PC-3 (cell line): ENCODE measurements around the gene MED4. TPM values are rescaled to one million over a fixed set of nuclear protein-coding genes. Genes with fewer than 3 reads are reported as not detected.

Source experiments
- ATAC-seq: fragments of 200-7000 bp; cut with Tn5 transposase; 2 replicates; pipeline ENCODE4 v1.9.1; 2020; ENCODE audit warnings: mild to moderate bottlenecking, moderate library complexity
- BruUV-seq: library from RNA; stranded (reverse); fragments of 400-500 nt; replicated peaks from 2 replicates; lab custom pipeline; 2021; lab: Mats Ljungman, UMichigan
- CTCF ChIA-PET: fragments of 300-600 bp; sonication (Branson Sonifier 250); formaldehyde crosslinking; loops from one replicate; lab custom pipeline; 2022; ENCODE audit warnings: antibody characterized with exemption; lab: Charles Lee
- POLR2A ChIA-PET: fragments of 300-600 bp; sonication (Branson Sonifier 250); formaldehyde crosslinking; loops from one replicate; lab custom pipeline; 2022; ENCODE audit warnings: antibody characterized with exemption; ENCODE audit not compliant: unreplicated experiment; lab: Charles Lee
- DNase-seq: peaks from one replicate; pipeline ENCODE4 v3.0.0-alpha.2; 2015
- H2AFZ ChIP-seq: fragments of 300-600 bp; sonication (generic); 2 replicates; pipeline ENCODE4 v1.6.0; 2016; ENCODE audit warnings: antibody characterized with exemption, low read length
- H3F3A ChIP-seq: fragments of 300-600 bp; sonication (generic); one replicate; pipeline ENCODE4 v1.6.0; 2017; ENCODE audit warnings: antibody characterized with exemption, low read length, control low read depth, mild to moderate bottlenecking; ENCODE audit not compliant: unreplicated experiment
- H3K27ac ChIP-seq: fragments of 300-600 bp; sonication (generic); 2 replicates; pipeline ENCODE4 v1.5.1; 2016; ENCODE audit warnings: mild to moderate bottlenecking, low read length
- H3K27me3 ChIP-seq: fragments of 300-600 bp; sonication (generic); 2 replicates; pipeline ENCODE4 v1.6.1; 2016; ENCODE audit warnings: low read length, mixed read lengths
- H3K36me3 ChIP-seq: fragments of 300-600 bp; sonication (generic); 2 replicates; pipeline ENCODE4 v1.6.1; 2016; ENCODE audit warnings: low read depth, mixed run types, low read length, mixed read lengths
- H3K4me1 ChIP-seq: fragments of 300-600 bp; sonication (generic); 2 replicates; pipeline ENCODE4 v1.5.1; 2016; ENCODE audit warnings: low read length; ENCODE audit not compliant: insufficient read depth
- H3K4me2 ChIP-seq: fragments of 300-600 bp; sonication (generic); 2 replicates; pipeline ENCODE4 v1.6.0; 2016; ENCODE audit warnings: low read length
- H3K4me3 ChIP-seq: fragments of 300-600 bp; sonication (generic); 2 replicates; pipeline ENCODE4 v1.5.1; 2016; ENCODE audit warnings: mild to moderate bottlenecking, low read length, mixed read lengths
- H3K79me2 ChIP-seq: fragments of 300-600 bp; sonication (generic); 2 replicates; pipeline ENCODE4 v1.6.1; 2017; ENCODE audit warnings: low read length, mixed read lengths
- H3K9ac ChIP-seq: fragments of 300-600 bp; sonication (generic); 2 replicates; pipeline ENCODE4 v1.6.0; 2016; ENCODE audit warnings: mild to moderate bottlenecking, low read length
- H3K9me2 ChIP-seq: fragments of 300-600 bp; sonication (generic); replicated peaks from 2 replicates; pipeline ENCODE4 v1.6.1; 2016; ENCODE audit warnings: mixed run types, low read length, mixed read lengths
- H3K9me3 ChIP-seq: fragments of 300-600 bp; sonication (generic); 2 replicates; pipeline ENCODE4 v1.6.1; 2016; ENCODE audit warnings: low read length, mixed read lengths
- H4K20me1 ChIP-seq: fragments of 300-600 bp; sonication (generic); 2 replicates; pipeline ENCODE4 v1.6.1; 2016; ENCODE audit warnings: low read length, mixed read lengths
- CTCF ChIP-seq: fragments of 300-600 bp; sonication (generic); conservative IDR thresholded peaks from 2 replicates; pipeline ENCODE4 v1.5.1; 2017; ENCODE audit warnings: antibody characterized with exemption, low read depth, mild to moderate bottlenecking, low read length
- EZH2 ChIP-seq: fragments of 300-600 bp; sonication (generic); IDR thresholded peaks from one replicate; pipeline ENCODE4 v1.6.1; 2017; ENCODE audit warnings: antibody characterized with exemption, mild to moderate bottlenecking, low read length; ENCODE audit not compliant: unreplicated experiment
- EZH2phosphoT487 ChIP-seq: fragments of 300-600 bp; sonication (generic); IDR thresholded peaks from 2 replicates; pipeline ENCODE4 v1.6.1; 2018; ENCODE audit warnings: mild to moderate bottlenecking, antibody characterized with exemption, low read length, borderline replicate concordance
- intact Hi-C: fragments of 100-400 bp; cut with micrococcal nuclease; formaldehyde crosslinking; loops from 2 replicates; pipeline ENCODE4 v1.9.0; 2023
- total RNA-seq: library from RNA; depleted of rRNA; stranded (reverse); fragments of >200 nt; gene quantifications from 2 replicates; pipeline ENCODE4 v1.2.3, GENCODE V29; 2014

The MED4 gene
- total RNA-seq, 1 experiment from 2014 or later = 19.0 TPM

DNA sequence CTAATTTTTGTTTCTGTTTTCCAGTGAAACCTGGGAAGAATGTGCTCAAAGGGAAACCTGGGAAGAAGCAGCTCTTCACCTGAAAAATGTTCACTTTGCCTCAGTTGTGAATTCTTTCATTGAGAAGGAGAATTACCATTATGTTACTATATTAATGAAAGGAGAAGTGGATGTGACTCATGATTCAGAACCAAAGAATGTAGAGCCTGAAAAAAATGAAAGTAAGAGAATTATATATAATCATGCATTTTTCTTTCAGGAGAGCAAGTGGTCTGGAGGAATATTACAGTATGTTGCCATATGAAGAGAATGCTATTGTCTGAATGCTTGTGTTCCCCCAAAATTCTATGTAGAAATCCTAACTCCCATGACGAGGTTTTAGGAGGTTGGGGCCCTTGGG is 54.0 kb downstream of the MED4 start:
- POLR2A ChIA-PET = no interaction called here

DNA sequence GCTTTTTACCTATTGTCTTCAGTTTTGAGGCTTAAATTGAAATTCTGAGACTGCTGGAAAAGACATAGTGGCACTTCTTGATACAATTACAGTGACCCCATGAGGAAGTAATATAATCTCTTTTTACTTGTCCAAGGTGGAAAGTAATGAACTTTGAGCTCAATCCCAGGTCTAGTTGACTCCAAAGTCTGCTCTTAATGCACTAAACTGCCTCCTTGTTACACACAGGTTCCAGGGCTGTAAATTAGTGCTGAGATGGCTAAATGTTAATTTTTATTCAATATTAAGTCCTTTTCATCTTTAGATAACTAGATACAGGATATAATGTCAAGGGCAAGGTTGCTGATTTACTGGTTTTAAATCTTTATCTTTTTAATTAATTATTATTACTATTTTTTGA is 54.9 kb downstream of the MED4 start:
- H4K20me1 ChIP-seq = peaks cover 5% of the 10 kb centered on the region; the same call in 1 of the 2 replicates
- H2AFZ ChIP-seq = no peak overlapping the region
- POLR2A ChIA-PET = no interaction called here
- intact Hi-C loops = no loop called here
- H3K4me3 ChIP-seq = no peak overlapping the region
- no peak overlapping the region for H3K4me2 ChIP-seq
- H3K4me1 ChIP-seq = peaks cover 36% of the 10 kb centered on the region
- H3K79me2 ChIP-seq = peaks cover 32% of the 10 kb centered on the region
- no peaks in the 10 kb centered on the region for H3K9me3 ChIP-seq
- ATAC-seq (no peak), DNase-seq (no peak)
- BruUV-seq = no TSS peak
- no peaks in the 10 kb centered on the region for H3F3A ChIP-seq
- H3K36me3 ChIP-seq = peaks cover 16% of the 10 kb centered on the region
- CTCF ChIA-PET = no interaction called here
- H3K9me2 ChIP-seq = no peaks in the 10 kb centered on the region
- H3K9ac ChIP-seq = no peak overlapping the region
- no peak overlapping the region for H3K27ac ChIP-seq
- TF ChIP-seq EZH2phosphoT487 (no peak), EZH2 (no peak), CTCF (no peak)
- H3K27me3 ChIP-seq = no peaks in the 10 kb centered on the region

More for the DNA sequence above, 54.0 kb downstream of the MED4 start:
- Histone ChIP-seq H3K36me3 (peaks cover 16% of the 10 kb centered on the region), H3K4me1 (peaks cover 33% of the 10 kb centered on the region), H3K9ac (no peak overlapping the region), H3K4me3 (no peak overlapping the region), H2AFZ (no peak overlapping the region), H3K9me2 (no peaks in the 10 kb centered on the region), H3K4me2 (no peak overlapping the region), H4K20me1 (peaks cover 5% of the 10 kb centered on the region; the same call in 1 of the 2 replicates), H3K27me3 (no peaks in the 10 kb centered on the region), H3K9me3 (no peaks in the 10 kb centered on the region), H3F3A (no peaks in the 10 kb centered on the region), H3K79me2 (peaks cover 31% of the 10 kb centered on the region), H3K27ac (no peak overlapping the region)
- no peak for TF ChIP-seq EZH2phosphoT487
- no peak for TF ChIP-seq CTCF
- TF ChIP-seq EZH2 = no peak
- CTCF ChIA-PET = no interaction called here
- DNase-seq (no peak), ATAC-seq (no peak)
- intact Hi-C loops = no loop called here
- no TSS peak for BruUV-seq

DNA sequence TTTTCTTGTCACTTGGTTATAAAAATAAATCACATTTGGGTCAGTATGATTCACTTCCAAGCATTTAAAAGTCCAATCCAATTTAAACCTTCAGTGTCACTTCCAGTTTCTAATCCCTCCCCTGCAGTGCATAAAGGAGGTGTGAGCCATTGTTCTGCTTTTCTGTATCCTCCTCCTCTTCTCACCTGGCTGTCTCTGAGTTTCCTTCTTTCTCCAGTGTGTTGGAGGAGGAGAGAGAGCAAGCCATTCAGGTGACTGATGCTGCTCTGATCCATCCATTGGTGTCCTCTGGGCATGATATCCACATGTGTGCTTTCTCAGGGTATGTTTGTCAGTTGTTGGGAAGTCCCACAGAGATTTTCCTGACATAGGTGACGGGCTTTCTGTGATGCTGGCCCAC is 56.1 kb downstream of the MED4 start:
- Histone ChIP-seq H3K9me2 (no peaks in the 10 kb centered on the region), H3K79me2 (peaks cover 32% of the 10 kb centered on the region), H2AFZ (no peak overlapping the region), H3K9ac (peak overlapping the region; percentile 96; the same call in 1 of the 2 replicates), H3F3A (no peaks in the 10 kb centered on the region), H4K20me1 (peaks cover 5% of the 10 kb centered on the region; the same call in 1 of the 2 replicates), H3K9me3 (no peaks in the 10 kb centered on the region), H3K4me2 (peak overlapping the region; percentile 97), H3K4me1 (peaks cover 31% of the 10 kb centered on the region), H3K4me3 (peak overlapping the region; percentile 79), H3K36me3 (peaks cover 16% of the 10 kb centered on the region), H3K27me3 (no peaks in the 10 kb centered on the region), H3K27ac (peak overlapping the region; percentile 95; the same call in 1 of the 2 replicates)
- TF ChIP-seq CTCF (no peak), EZH2 (no peak), EZH2phosphoT487 (no peak)
- CTCF ChIA-PET = no interaction called here
- no peak for ATAC-seq
- no TSS peak for BruUV-seq
- POLR2A ChIA-PET = interaction anchor here (0.6 to 0.9 kb wide), 2 partner anchors 38 to 133 kb away, joined by 3 to 4 read pairs; no protein-coding TSS in a partner anchor
- DNase-seq = peak; percentile 3
- intact Hi-C loops = no loop called here
